IPS-18a (cell line): ENCODE data around the gene PFKP.

Experiments
- H3K27ac ChIP-seq: one replicate; pipeline ENCODE4 v1.5.1; 2013; ENCODE audit warnings: low read length
- H3K27me3 ChIP-seq: one replicate; pipeline ENCODE4 v1.6.1; 2013; ENCODE audit warnings: mild to moderate bottlenecking, low read length; ENCODE audit not compliant: control insufficient read depth, insufficient read depth
- H3K36me3 ChIP-seq: one replicate; pipeline ENCODE4 v1.6.1; 2013; ENCODE audit warnings: low read depth, low read length; ENCODE audit not compliant: control insufficient read depth
- H3K4me1 ChIP-seq: one replicate; pipeline ENCODE4 v1.6.1; 2013; ENCODE audit warnings: low read depth, low read length; ENCODE audit not compliant: control insufficient read depth
- H3K4me3 ChIP-seq: one replicate; pipeline ENCODE4 v1.5.1; 2013; ENCODE audit warnings: low read length
- H3K9ac ChIP-seq: one replicate; pipeline ENCODE4 v1.6.1; 2013; ENCODE audit warnings: mild to moderate bottlenecking, low read length, moderate library complexity
- H3K9me3 ChIP-seq: one replicate; pipeline ENCODE4 v1.6.1; 2013; ENCODE audit warnings: low read depth, low read length; ENCODE audit not compliant: control insufficient read depth

PFKP gene

DNA sequence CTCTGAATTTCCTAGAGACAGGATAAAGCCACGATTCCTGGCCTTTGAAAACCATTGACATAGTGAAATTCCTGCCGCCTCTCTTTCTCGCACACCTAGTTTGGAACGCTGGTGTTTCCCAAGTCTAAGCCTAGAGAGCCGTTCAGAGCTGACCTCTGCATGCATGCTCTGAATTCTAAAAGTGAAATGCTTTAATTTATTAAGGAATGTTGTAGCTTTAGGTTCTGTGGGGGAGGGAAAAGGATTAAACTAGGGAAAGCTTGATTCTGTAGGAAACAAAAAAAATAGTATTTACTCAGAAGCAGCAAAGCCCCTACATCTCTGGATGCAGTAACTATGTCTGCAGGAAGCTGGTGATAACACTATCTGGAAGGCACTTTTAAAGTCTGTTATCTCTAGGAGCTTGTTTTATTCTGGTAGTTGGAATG lies 27.3 kb downstream of the PFKP start:
- no peak overlapping the region for H3K27ac ChIP-seq

DNA sequence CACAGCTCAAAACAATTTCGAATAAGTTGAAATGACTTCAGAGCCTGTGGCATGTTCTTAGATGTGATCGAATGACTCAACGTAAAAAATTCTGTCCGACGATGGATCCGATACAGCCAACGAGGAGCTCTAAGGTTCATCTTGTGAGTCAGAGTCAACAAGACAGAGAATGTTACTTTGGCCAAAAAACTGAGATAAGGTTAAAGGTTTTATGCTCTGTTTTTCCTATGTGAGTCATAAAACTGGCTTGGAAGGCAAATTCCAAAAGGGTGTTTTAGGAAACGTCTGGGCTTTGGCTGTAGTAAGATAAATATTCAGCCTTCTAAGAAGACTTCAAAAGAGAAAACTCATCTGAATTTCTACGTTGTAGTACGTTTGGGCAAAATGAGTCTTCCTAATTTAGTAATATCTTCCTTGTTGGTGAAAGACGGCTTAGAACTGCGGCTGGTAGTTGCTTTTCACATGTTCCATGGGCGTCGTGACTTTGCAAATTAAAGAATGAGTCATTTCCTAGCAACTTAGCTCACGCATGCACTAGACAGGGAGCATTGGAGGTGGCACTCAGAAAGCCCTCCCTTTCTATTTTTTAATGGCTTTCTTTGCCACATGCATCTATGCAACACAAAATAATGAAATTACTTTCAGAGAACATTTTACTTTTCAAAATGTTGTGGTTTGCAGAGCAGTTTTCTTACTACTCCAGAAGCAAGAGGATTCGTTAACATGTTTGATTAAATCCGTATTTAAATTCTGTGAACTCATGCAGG lies 28.2 kb downstream of the PFKP start:
- no peak overlapping the region for H3K9ac ChIP-seq

More for the DNA sequence above, 27.3 kb downstream of the PFKP start:
- H3K36me3 ChIP-seq: no peaks in the 10 kb centered on the region
- no peaks in the 10 kb centered on the region for H3K27me3 ChIP-seq
- no peak overlapping the region for H3K4me3 ChIP-seq
- no peak overlapping the region for H3K9ac ChIP-seq
- H3K4me1 ChIP-seq: peaks cover 15% of the 10 kb centered on the region
- no peaks in the 10 kb centered on the region for H3K9me3 ChIP-seq

DNA sequence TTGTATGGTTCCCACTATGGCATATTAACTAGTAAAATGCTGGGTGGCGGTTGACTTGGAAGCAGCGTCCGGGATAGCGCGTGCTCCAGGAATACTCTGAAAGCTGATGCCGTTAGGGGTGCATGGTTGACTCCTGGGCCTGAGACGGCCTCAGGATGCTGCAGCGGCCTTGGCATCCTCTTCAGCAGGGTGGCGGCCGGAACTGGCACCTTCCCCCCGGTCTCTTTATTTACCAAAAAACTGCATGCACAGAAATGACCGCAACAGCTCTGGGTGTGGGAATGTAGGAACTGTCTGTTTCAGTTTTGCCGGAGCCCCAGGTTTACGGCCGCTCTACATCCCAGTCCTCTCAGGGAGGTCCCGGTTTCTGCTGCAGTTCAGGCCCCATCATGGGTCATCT lies 28.8 kb downstream of the PFKP start:
- H3K9me3 ChIP-seq: no peaks in the 10 kb centered on the region
- no peaks in the 10 kb centered on the region for H3K36me3 ChIP-seq
- H3K4me3 ChIP-seq: no peak overlapping the region
- H3K27ac ChIP-seq: no peak overlapping the region
- no peaks in the 10 kb centered on the region for H3K27me3 ChIP-seq
- peaks cover 9% of the 10 kb centered on the region for H3K4me1 ChIP-seq
- H3K9ac ChIP-seq: no peak overlapping the region

More for the DNA sequence above, 28.2 kb downstream of the PFKP start:
- H3K27ac ChIP-seq: no peak overlapping the region
- peaks cover 13% of the 10 kb centered on the region for H3K4me1 ChIP-seq
- no peaks in the 10 kb centered on the region for H3K9me3 ChIP-seq
- no peaks in the 10 kb centered on the region for H3K27me3 ChIP-seq
- no peak overlapping the region for H3K4me3 ChIP-seq
- no peaks in the 10 kb centered on the region for H3K36me3 ChIP-seq

DNA sequence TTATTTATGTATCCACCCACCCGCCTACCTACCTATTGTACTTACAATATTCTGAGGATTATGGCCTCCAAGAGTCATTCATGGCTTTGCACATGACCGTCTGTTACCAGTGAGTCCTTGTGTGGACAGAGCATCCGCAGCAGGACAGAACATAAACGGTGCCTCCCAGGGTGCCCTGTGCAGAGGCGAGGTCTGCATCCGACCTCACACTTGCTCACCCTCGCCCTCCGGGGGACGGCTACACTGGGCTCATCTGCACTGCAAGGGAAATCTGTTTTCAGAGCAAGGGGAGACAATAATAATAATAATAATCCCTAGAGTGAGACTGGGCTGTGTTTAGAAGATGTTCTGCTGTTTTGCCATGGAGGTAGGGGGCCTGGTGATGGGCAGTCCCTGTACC lies 29.8 kb downstream of the PFKP start:
- Histone ChIP-seq H3K9me3 (no peaks in the 10 kb centered on the region), H3K36me3 (no peaks in the 10 kb centered on the region), H3K4me3 (no peak overlapping the region), H3K27me3 (no peaks in the 10 kb centered on the region), H3K4me1 (peaks cover 9% of the 10 kb centered on the region), H3K9ac (no peak overlapping the region), H3K27ac (no peak overlapping the region)

DNA sequence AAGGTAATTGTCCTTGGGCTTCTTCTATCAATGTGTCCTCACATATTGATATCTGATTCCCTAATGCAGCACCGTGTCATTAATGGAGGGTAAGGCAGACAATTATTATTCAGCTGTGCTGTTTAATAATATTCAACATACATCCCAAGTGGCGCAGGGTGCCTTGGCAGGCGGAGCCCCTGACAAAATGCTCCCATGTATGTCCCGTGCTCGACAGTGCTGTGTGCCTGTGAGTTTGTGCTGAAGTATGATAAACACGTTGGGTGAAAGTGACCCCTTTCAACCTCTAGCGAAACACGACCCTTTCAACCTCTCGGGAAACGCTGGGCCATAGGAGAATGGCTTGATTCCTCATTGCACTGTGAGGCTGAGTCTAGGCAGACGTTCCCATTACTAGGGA lies 31.3 kb downstream of the PFKP start:
- peaks cover 9% of the 10 kb centered on the region for H3K4me1 ChIP-seq
- H3K27me3 ChIP-seq: no peaks in the 10 kb centered on the region
- H3K4me3 ChIP-seq: no peak overlapping the region
- no peaks in the 10 kb centered on the region for H3K9me3 ChIP-seq
- no peak overlapping the region for H3K9ac ChIP-seq
- H3K27ac ChIP-seq: no peak overlapping the region
- H3K36me3 ChIP-seq: peaks cover 3% of the 10 kb centered on the region

DNA sequence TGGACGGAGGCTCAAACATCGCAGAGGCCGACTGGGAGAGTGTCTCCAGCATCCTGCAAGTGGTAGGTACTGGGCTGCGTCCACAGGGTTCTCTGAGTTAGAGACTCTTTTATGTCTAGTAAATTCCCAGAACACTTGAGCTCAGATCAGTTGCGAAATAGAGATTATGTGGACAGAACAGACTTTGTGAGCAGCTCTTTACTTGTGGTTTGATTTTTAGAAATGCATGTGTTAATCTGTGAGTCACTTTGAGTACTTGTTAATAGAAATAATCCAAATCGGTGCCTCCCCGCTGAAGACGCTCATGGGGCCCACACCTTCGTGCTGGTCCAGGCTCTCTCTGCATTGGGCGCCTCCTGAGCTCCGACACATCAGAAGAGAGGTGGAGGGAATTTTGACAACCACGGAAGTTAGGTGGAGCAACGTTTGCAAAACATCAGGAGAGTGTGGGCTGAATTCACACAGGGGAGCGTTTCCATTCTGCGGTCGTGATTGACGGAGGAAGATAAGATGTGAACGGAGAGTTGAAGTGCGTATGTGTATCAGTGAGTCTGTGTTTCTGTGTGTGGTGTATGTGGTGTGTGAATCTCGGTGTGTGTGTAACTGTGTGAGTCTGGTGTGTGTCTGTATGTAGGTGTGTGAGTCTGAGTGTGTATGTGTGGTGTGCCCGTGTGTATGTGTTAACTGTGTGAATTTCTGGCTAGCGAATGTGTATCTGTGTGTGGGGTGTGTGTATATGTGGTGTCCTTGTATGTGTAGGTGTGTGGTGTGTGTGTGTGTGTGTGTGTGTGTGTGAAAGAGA lies 32.1 kb downstream of the PFKP start:
- Histone ChIP-seq H3K9ac (no peak overlapping the region), H3K9me3 (no peaks in the 10 kb centered on the region), H3K27me3 (no peaks in the 10 kb centered on the region), H3K4me3 (no peak overlapping the region), H3K27ac (no peak overlapping the region), H3K36me3 (peaks cover 9% of the 10 kb centered on the region), H3K4me1 (peaks cover 9% of the 10 kb centered on the region)

DNA sequence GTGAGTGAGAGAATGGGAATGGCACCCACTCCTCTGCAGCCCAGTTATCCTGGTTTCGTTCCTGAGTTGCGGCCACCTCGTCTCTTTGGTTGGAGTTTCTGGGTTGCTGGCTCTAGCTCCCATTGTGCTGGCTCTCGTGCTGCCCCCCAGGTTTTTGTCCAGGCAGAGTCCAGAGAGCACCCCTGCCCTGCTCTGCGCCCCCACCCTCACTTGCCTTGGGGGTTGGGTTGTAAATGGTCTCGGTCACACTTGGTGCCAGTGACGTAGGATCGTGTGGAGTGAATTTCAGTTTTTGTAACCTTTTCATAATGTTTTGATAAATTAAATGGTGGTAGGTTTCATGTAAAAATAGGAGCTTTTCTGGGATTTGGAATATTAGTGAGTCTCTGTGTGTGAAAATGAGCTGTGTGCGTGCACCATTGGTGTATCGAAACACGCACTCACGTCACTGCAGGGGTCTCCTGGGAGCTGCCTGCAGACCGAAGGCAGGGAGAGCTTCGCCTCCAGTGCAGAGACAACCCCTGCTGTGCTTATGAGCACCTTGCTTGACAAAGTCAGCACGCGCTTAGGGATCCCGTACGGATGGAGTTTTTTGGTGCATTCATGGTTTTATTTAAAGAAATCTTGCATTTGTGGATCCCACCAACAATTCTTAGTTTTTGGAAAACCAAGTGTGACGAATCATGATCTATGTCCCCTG lies 32.9 kb downstream of the PFKP start:
- no peak overlapping the region for H3K9ac ChIP-seq
- H3K9me3 ChIP-seq: no peaks in the 10 kb centered on the region
- H3K4me3 ChIP-seq: no peak overlapping the region
- no peaks in the 10 kb centered on the region for H3K27me3 ChIP-seq
- no peak overlapping the region for H3K27ac ChIP-seq
- H3K36me3 ChIP-seq: peaks cover 11% of the 10 kb centered on the region
- peaks cover 3% of the 10 kb centered on the region for H3K4me1 ChIP-seq

DNA sequence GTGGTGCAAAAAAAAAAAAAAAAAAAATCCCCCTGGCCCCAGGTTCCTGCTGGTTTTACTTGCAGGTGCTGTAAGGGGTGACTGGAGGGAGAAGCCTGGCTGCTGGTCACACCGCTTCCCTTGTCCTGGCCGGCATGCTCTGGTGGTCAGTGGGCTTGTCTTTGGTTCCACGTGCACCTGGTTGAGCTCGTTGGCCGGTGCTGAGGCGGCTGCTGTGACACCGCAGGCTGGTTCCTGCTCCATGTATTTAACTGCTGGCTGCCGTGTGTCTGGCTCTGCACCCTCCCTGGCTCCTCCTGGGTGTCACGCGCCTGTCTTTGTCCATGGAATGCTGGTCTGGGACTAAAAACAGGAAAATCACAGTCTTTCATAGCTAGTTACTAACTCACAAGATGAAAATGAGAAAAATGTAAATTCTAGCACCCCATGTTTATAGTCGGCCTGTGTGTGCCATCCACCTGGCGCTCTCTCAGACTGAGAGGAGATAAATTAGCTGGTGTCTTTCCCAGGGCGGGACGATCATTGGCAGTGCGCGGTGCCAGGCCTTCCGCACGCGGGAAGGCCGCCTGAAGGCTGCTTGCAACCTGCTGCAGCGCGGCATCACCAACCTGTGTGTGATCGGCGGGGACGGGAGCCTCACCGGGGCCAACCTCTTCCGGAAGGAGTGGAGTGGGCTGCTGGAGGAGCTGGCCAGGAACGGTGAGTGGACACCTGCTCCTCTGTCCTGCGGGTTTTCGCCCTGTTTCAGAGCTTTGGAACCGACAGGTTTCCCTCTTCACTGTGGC lies 33.7 kb downstream of the PFKP start:
- Histone ChIP-seq H3K9me3 (no peaks in the 10 kb centered on the region), H3K27me3 (no peaks in the 10 kb centered on the region), H3K27ac (no peak overlapping the region), H3K9ac (no peak overlapping the region), H3K36me3 (peaks cover 15% of the 10 kb centered on the region), H3K4me1 (no peaks in the 10 kb centered on the region), H3K4me3 (no peak overlapping the region)

DNA sequence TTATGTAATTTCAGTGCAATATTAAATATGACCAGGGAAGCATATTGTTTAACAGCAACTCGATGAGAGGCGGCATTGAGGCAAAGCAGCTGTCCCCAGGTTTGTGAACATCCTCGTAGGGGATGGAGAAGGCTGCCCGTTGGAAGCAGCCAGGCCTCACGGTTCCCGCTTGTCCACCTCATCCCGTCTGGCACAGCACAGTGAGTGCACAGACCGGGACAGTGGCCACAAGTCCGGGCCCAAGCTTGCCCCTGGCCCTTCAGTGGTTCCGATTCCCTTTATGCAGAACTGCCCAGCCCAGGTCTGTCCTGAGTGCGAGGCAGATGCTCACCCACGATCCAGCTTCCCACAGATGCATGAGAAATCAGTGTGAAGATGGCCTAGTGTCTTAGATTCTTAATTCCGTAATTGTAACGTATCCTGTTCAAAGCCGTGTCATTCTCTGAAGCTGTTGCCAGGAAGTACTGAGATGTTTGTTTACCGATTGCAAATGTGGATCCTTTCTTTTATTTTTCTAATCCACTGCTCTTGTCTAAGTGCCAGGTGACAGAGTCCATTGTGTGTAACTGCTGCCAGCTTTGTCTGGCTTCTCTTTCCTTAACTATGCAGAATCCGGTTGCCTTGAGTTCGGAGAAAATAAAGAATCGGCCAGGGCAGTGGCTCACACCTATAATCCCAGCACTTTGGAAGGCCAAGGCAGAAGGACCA lies 35.5 kb downstream of the PFKP start:
- peaks cover 20% of the 10 kb centered on the region for H3K36me3 ChIP-seq

DNA sequence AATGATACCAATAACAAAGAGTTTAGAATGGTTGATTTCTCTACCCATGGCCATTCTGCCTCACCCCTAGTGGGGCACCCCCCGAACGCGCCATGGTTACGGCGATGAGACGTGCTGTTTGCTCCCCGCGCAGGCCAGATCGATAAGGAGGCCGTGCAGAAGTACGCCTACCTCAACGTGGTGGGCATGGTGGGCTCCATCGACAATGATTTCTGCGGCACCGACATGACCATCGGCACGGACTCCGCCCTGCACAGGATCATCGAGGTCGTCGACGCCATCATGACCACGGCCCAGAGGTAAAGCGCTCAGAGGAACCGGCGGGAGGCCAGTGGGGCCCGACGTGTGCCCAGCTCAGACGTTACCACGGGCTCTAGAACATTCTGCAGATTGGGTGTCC lies 36.3 kb downstream of the PFKP start:
- no peak overlapping the region for H3K9ac ChIP-seq
- H3K4me1 ChIP-seq: no peaks in the 10 kb centered on the region
- no peaks in the 10 kb centered on the region for H3K9me3 ChIP-seq
- peaks cover 28% of the 10 kb centered on the region for H3K36me3 ChIP-seq
- no peaks in the 10 kb centered on the region for H3K27me3 ChIP-seq
- no peak overlapping the region for H3K27ac ChIP-seq
- no peak overlapping the region for H3K4me3 ChIP-seq

More for the DNA sequence above, 35.5 kb downstream of the PFKP start:
- Histone ChIP-seq H3K9me3 (no peaks in the 10 kb centered on the region), H3K9ac (no peak overlapping the region), H3K27ac (no peak overlapping the region), H3K4me1 (no peaks in the 10 kb centered on the region), H3K27me3 (no peaks in the 10 kb centered on the region), H3K4me3 (no peak overlapping the region)
